ENCODE measurements around the gene SMCO1. TPM values are rescaled to one million over a fixed set of nuclear protein-coding genes. Genes with fewer than 3 reads are reported as not detected.
"Not testable (repeated sequence)": the region's sequence is repeated elsewhere in the genome, so short reads cannot be mapped to it uniquely, and the experiment has no call there.

Gene SMCO1
- total RNA-seq, 4 donors from 2014 or later, result not detected

DNA sequence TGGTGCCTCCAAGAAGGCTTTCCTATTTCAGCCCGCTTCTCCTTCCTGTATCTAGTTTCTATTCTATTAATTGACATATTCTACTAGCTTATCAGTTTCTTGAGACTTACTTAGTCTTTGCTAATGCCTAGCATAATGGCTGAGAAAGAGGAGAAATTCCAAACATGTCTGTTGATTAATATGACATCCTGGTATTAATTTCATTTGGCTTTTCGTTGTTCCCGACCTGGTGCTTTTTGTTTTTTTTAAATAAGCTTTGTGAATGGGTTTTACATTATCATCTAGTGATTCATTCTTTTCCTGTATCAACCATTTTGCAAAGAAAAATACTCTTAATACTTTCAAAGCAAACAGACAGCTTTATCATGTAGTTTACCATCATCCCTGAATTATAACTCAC is 40.1 kb upstream of the SMCO1 start:
- Histone ChIP-seq H3K27ac (no peak overlapping the region), H3K27me3 (no peaks in the 10 kb centered on the region), H3K4me1 (no peaks in the 10 kb centered on the region), H3K4me3 (no peak overlapping the region), H3K36me3 (peaks cover 0 to 43% (median 0%) of the 10 kb centered on the region in 3 donors), H3K9me3 (no peaks in the 10 kb centered on the region)
- 54 to 69% methylated on average over 3 of the region's 3 CpGs for WGBS, 2 donors
- intact Hi-C loops (cut with DNase I), result no loop called here
- no peak for DNase-seq
- TF ChIP-seq, protein P1, sequence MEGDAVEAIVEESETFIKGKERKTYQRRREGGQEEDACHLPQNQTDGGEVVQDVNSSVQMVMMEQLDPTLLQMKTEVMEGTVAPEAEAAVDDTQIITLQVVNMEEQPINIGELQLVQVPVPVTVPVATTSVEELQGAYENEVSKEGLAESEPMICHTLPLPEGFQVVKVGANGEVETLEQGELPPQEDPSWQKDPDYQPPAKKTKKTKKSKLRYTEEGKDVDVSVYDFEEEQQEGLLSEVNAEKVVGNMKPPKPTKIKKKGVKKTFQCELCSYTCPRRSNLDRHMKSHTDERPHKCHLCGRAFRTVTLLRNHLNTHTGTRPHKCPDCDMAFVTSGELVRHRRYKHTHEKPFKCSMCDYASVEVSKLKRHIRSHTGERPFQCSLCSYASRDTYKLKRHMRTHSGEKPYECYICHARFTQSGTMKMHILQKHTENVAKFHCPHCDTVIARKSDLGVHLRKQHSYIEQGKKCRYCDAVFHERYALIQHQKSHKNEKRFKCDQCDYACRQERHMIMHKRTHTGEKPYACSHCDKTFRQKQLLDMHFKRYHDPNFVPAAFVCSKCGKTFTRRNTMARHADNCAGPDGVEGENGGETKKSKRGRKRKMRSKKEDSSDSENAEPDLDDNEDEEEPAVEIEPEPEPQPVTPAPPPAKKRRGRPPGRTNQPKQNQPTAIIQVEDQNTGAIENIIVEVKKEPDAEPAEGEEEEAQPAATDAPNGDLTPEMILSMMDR (IDR thresholded peaks at IDR 0.05), result no peak
- no peak for TF ChIP-seq POLR2A (IDR thresholded peaks at IDR 0.05)

- DNase-seq, result no peak
- peaks cover 0 to 9% (median 6%) of the 10 kb centered on the region in 3 donors for H3K9me3 ChIP-seq
- intact Hi-C loops (cut with DNase I), result no loop called here
- no peak overlapping the region for H3K27ac ChIP-seq
- no peak for TF ChIP-seq POLR2A (IDR thresholded peaks at IDR 0.05)
- TF ChIP-seq, protein P1 (IDR thresholded peaks at IDR 0.05), result no peak
- 57 to 65% methylated on average over 3 of the region's 3 CpGs for WGBS, 2 donors
- H3K4me1 ChIP-seq, result no peaks in the 10 kb centered on the region
- H3K36me3 ChIP-seq, result peaks cover 0 to 37% (median 0%) of the 10 kb centered on the region in 3 donors
- H3K27me3 ChIP-seq, result no peaks in the 10 kb centered on the region
- no peak overlapping the region for H3K4me3 ChIP-seq
Measured at GRCh38 chr3:196554205-196554604, 39.1 kb upstream of the SMCO1 start.

GRCh38 chr3:196553551-196553950 is 38.4 kb upstream of the SMCO1 start:
- Histone ChIP-seq H3K27ac (no peak overlapping the region), H3K4me1 (no peaks in the 10 kb centered on the region), H3K27me3 (no peaks in the 10 kb centered on the region), H3K4me3 (no peak overlapping the region), H3K9me3 (peaks cover 0 to 12% (median 6%) of the 10 kb centered on the region in 3 donors), H3K36me3 (peaks cover 0 to 31% (median 0%) of the 10 kb centered on the region in 3 donors)
- 92 to 93% methylated on average over 9 of the region's 9 CpGs for WGBS, 2 donors
- TF ChIP-seq POLR2A (IDR thresholded peaks at IDR 0.05), result no peak
- TF ChIP-seq, protein P1 (IDR thresholded peaks at IDR 0.05), result no peak
- intact Hi-C loops (cut with DNase I), result no loop called here
- DNase-seq, result no peak

DNA sequence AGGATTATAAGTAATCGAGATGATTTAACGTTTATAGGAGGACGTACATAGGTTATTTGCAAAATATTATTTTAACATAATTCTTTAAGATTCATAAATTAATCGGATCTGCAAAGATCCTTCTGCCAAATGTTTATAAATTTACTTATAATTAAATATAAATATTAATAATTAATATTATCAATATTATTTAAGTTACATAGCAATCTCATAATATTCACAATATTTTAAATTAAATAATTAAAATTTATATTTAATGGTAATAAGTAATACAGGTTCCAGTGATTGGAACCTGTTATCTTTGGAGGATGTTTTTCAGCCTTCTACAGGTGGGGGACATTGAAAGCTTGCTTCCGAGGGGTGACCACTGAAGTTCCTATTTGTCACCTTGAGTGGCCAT is 37.1 kb upstream of the SMCO1 start:
- H3K9me3 ChIP-seq, result peaks cover 0 to 12% (median 6%) of the 10 kb centered on the region in 3 donors
- H3K4me3 ChIP-seq, result no peak overlapping the region
- intact Hi-C loops (cut with DNase I), result no loop called here
- TF ChIP-seq, protein P1 (IDR thresholded peaks at IDR 0.05), result no peak
- TF ChIP-seq POLR2A (IDR thresholded peaks at IDR 0.05), result no peak
- H3K36me3 ChIP-seq, result peaks cover 0 to 25% (median 0%) of the 10 kb centered on the region in 3 donors
- no peak for DNase-seq
- 95 to 96% methylated on average over 5 of the region's 5 CpGs for WGBS, 2 donors
- H3K27ac ChIP-seq, result no peak overlapping the region
- H3K27me3 ChIP-seq, result no peaks in the 10 kb centered on the region
- no peaks in the 10 kb centered on the region for H3K4me1 ChIP-seq

GRCh38 chr3:196550172-196550571 is 35.0 kb upstream of the SMCO1 start:
- not testable (repeated sequence) for H3K4me1 ChIP-seq

GRCh38 chr3:196549312-196549711 is 34.2 kb upstream of the SMCO1 start:
- H3K4me3 ChIP-seq; intact Hi-C loops (cut with DNase I); H3K4me1 ChIP-seq; H3K27ac ChIP-seq; DNase-seq; H3K27me3 ChIP-seq: not testable (repeated sequence)
- Histone ChIP-seq H3K9me3 (peaks cover 0 to 12% (median 6%) of the 10 kb centered on the region in 3 donors), H3K36me3 (peaks cover 0 to 17% (median 0%) of the 10 kb centered on the region in 3 donors)
- 67% methylated on average over 1 of the region's 1 CpG; no CpG with 5 or more reads in 1 of the 2 donors for WGBS, 2 donors

More at GRCh38 chr3:196550172-196550571, 35.0 kb upstream of the SMCO1 start:
- H3K27me3 ChIP-seq; H3K27ac ChIP-seq; H3K4me3 ChIP-seq; DNase-seq; intact Hi-C loops (cut with DNase I): not testable (repeated sequence)
- WGBS, 2 donors, result 77 to 88% methylated on average over 3 of the region's 3 CpGs
- Histone ChIP-seq H3K36me3 (peaks cover 0 to 20% (median 0%) of the 10 kb centered on the region in 3 donors), H3K9me3 (peaks cover 0 to 12% (median 6%) of the 10 kb centered on the region in 3 donors)

Data from esophagus squamous epithelium (tissue), 5 donors.